ENCODE data around the gene ANKRD17. TPM values are rescaled to one million over a fixed set of nuclear protein-coding genes. Genes with fewer than 3 reads are reported as not detected.

Gene ANKRD17
- total RNA-seq, 1 donor from 2014 or later, result 67.3 TPM

GRCh38 chr4:73103799-73104503, 154.6 kb downstream of the ANKRD17 start:
- no peaks in the 10 kb centered on the region for H3F3A ChIP-seq (ENCODE audit: low read depth)
- H3K9me3 Mint-ChIP-seq, result no peaks in the 10 kb centered on the region
- H2AFZ ChIP-seq (replicated peaks), result no peak overlapping the region
- no peak for TF ChIP-seq EZH2 (IDR thresholded peaks at IDR 0.05)
- TF ChIP-seq CTCF (IDR thresholded peaks at IDR 0.05), result no peak
- no peak for TF ChIP-seq EZH2phosphoT487 (IDR thresholded peaks at IDR 0.05)
- H3K27ac ChIP-seq, result no peak overlapping the region
- peaks cover 3% of the 10 kb centered on the region for H3K4me1 Mint-ChIP-seq
- no peaks in the 10 kb centered on the region for H3K4me1 ChIP-seq
- H3K79me2 ChIP-seq (ENCODE audit: low read depth), result no peaks in the 10 kb centered on the region
- no peaks in the 10 kb centered on the region for H3K27me3 Mint-ChIP-seq (ENCODE audit: insufficient read depth, low read depth)
- H3K36me3 ChIP-seq, result peaks cover 21% of the 10 kb centered on the region
- H3K4me3 Mint-ChIP-seq, result no peak overlapping the region
- no peak overlapping the region for H3K27ac Mint-ChIP-seq
- H3K4me2 ChIP-seq, result no peak overlapping the region
- no peak for DNase-seq (ENCODE audit: low spot score)
- H4K20me1 ChIP-seq (ENCODE audit: low read depth), result no peaks in the 10 kb centered on the region
- no peaks in the 10 kb centered on the region for H3K9me3 ChIP-seq (ENCODE audit: low read depth)
- peaks cover 16% of the 10 kb centered on the region for H3K36me3 Mint-ChIP-seq
- no peaks in the 10 kb centered on the region for H3K27me3 ChIP-seq
- no peak overlapping the region for H3K4me3 ChIP-seq
- H3K9ac ChIP-seq, result no peak overlapping the region

GRCh38 chr4:73099143-73099542, 159.5 kb downstream of the ANKRD17 start:
- Histone ChIP-seq H2AFZ (replicated peaks) (no peak overlapping the region), H3K79me2 (ENCODE audit: low read depth) (no peaks in the 10 kb centered on the region), H3K4me2 (no peak overlapping the region), H3K27me3 (no peaks in the 10 kb centered on the region), H3K27ac (no peak overlapping the region), H4K20me1 (ENCODE audit: low read depth) (no peaks in the 10 kb centered on the region), H3K9me3 (ENCODE audit: low read depth) (no peaks in the 10 kb centered on the region), H3K9ac (no peak overlapping the region), H3K4me3 (no peak overlapping the region), H3K4me1 (no peaks in the 10 kb centered on the region), H3F3A (ENCODE audit: low read depth) (no peaks in the 10 kb centered on the region), H3K36me3 (peaks cover 31% of the 10 kb centered on the region)
- Mint-ChIP-seq H3K4me1 (peaks cover 1% of the 10 kb centered on the region), H3K27me3 (ENCODE audit: insufficient read depth, low read depth) (no peaks in the 10 kb centered on the region), H3K9me3 (no peaks in the 10 kb centered on the region), H3K27ac (peak overlapping the region; percentile 74), H3K4me3 (no peak overlapping the region), H3K36me3 (peaks cover 13% of the 10 kb centered on the region)
- TF ChIP-seq CTCF (IDR thresholded peaks at IDR 0.05) (no peak), EZH2 (IDR thresholded peaks at IDR 0.05) (no peak), EZH2phosphoT487 (IDR thresholded peaks at IDR 0.05) (no peak)
- no peak for DNase-seq (ENCODE audit: low spot score)

GRCh38 chr4:73098713-73099112, 159.9 kb downstream of the ANKRD17 start:
- H3K9me3 ChIP-seq (ENCODE audit: low read depth), result no peaks in the 10 kb centered on the region
- no peaks in the 10 kb centered on the region for H3K27me3 Mint-ChIP-seq (ENCODE audit: insufficient read depth, low read depth)
- no peaks in the 10 kb centered on the region for H4K20me1 ChIP-seq (ENCODE audit: low read depth)
- H3K9ac ChIP-seq, result no peak overlapping the region
- H3K79me2 ChIP-seq (ENCODE audit: low read depth), result no peaks in the 10 kb centered on the region
- no peak overlapping the region for H3K27ac ChIP-seq
- H3K4me2 ChIP-seq, result no peak overlapping the region
- no peak overlapping the region for H3K27ac Mint-ChIP-seq
- TF ChIP-seq EZH2 (IDR thresholded peaks at IDR 0.05) (no peak), EZH2phosphoT487 (IDR thresholded peaks at IDR 0.05) (no peak), CTCF (IDR thresholded peaks at IDR 0.05) (no peak)
- H3K36me3 Mint-ChIP-seq, result peaks cover 14% of the 10 kb centered on the region
- no peaks in the 10 kb centered on the region for H3K9me3 Mint-ChIP-seq
- H3K27me3 ChIP-seq, result no peaks in the 10 kb centered on the region
- no peak overlapping the region for H2AFZ ChIP-seq (replicated peaks)
- H3K4me3 ChIP-seq, result no peak overlapping the region
- DNase-seq (ENCODE audit: low spot score), result no peak
- H3K4me3 Mint-ChIP-seq, result no peak overlapping the region
- peaks cover 35% of the 10 kb centered on the region for H3K36me3 ChIP-seq
- no peaks in the 10 kb centered on the region for H3K4me1 ChIP-seq
- no peaks in the 10 kb centered on the region for H3F3A ChIP-seq (ENCODE audit: low read depth)
- no peaks in the 10 kb centered on the region for H3K4me1 Mint-ChIP-seq

Measured in neural progenitor cell (in vitro differentiated cells).